Thyroid gland (tissue), 4 donors: ENCODE measurements around the gene TECPR2.

ENCODE experiments used
- POLR2A ChIP-seq, 2 donors: fragments of 450-650 bp; IDR thresholded peaks; one replicate each; pipeline ENCODE4 v1.6.1; 2017; ENCODE audit warnings: antibody characterized with exemption in 2 of 2, mild to moderate bottlenecking in 2 of 2, moderate library complexity in 1 of 2
- TF ChIP-seq, protein P1 (sequence below), 6 experiments: fragments of 200-600 bp in 3 of 6; fragments of 450-650 bp in 3 of 6; sonication (generic) in 3 of 6; IDR thresholded peaks; one replicate each; pipeline ENCODE4 v1.5.1; 2016 to 2019; ENCODE audit warnings: antibody characterized with exemption in 6 of 6, mild to moderate bottlenecking in 2 of 6, inconsistent platforms in 1 of 6, moderate library complexity in 1 of 6

DNA sequence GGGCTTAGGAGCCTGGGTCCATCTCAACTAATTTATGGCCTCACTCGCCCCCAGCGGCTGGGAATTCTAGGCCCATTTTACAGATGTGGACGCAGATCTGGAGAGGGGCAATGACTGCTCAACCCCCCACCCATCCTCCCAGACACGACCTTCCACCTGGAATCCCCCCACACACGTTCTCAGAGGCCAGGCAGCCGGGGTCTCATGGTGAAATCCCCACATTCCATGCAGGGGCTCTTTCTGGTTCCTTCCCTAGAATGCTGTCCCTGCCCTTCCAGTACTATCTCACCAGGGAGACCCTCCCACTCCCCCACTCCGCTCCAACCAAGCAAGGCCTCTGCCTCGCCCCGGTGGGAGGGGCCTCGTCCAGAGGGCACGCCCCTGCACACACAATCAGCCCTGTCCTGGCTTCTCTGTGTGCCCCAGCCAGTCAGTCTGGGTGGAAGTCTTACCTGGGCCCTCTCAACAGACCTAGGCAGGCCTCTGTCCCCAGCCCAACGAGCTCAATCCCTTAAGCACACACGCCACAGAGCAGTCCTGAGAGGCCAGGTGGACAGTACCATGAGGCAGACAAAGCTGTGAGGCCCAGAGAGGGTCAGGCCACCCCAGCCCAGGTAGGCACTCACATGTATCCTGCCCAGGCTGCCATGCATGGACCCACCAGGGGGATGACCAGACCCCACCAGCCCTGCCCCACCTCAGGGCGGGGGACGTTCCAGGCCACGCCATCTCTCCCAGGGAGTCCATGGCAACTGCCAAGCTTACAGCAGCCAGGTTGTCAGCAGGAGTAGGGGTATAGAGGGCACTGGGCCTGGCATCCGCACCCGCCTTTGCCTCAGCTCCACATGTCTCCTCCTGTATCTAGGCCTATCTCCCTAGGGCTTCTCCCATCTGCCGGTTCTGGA lies 148.1 kb downstream of the TECPR2 start:
- TF ChIP-seq POLR2A (IDR thresholded peaks at IDR 0.05) = no peak
- TF ChIP-seq, protein P1, sequence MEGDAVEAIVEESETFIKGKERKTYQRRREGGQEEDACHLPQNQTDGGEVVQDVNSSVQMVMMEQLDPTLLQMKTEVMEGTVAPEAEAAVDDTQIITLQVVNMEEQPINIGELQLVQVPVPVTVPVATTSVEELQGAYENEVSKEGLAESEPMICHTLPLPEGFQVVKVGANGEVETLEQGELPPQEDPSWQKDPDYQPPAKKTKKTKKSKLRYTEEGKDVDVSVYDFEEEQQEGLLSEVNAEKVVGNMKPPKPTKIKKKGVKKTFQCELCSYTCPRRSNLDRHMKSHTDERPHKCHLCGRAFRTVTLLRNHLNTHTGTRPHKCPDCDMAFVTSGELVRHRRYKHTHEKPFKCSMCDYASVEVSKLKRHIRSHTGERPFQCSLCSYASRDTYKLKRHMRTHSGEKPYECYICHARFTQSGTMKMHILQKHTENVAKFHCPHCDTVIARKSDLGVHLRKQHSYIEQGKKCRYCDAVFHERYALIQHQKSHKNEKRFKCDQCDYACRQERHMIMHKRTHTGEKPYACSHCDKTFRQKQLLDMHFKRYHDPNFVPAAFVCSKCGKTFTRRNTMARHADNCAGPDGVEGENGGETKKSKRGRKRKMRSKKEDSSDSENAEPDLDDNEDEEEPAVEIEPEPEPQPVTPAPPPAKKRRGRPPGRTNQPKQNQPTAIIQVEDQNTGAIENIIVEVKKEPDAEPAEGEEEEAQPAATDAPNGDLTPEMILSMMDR (IDR thresholded peaks at IDR 0.05) = no peak
